Cardiac muscle cell (in vitro differentiated cells and primary cell): ENCODE data around the gene DOCK8. TPM values are rescaled to one million over a fixed set of nuclear protein-coding genes. Genes with fewer than 3 reads are reported as not detected.

Source experiments
- DNase-seq, 2 donors: peaks; one replicate each; pipeline versions ENCODE4 v3.0.0 to v3.0.0-alpha.2; 2010 to 2017; ENCODE audit warnings: low read depth in 1 of 2, low spot score in 1 of 2
- H3K27ac ChIP-seq: fragments of 200-600 bp; sonication (generic); 2 replicates; pipeline ENCODE4 v1.5.1; 2016
- H3K27me3 ChIP-seq: fragments of 200-600 bp; sonication (generic); 2 replicates; pipeline ENCODE4 v1.6.0; 2016; ENCODE audit warnings: control low read depth
- H3K36me3 ChIP-seq: fragments of 200-600 bp; sonication (generic); 2 replicates; pipeline ENCODE4 v1.5.1; 2016; ENCODE audit warnings: control low read depth
- H3K4me1 ChIP-seq: fragments of 200-600 bp; sonication (generic); 2 replicates; pipeline ENCODE4 v1.8.1; 2017; ENCODE audit warnings: low read depth, mild to moderate bottlenecking, mixed run types
- H3K4me3 ChIP-seq: fragments of 200-600 bp; sonication (generic); 2 replicates; pipeline ENCODE4 v1.5.1; 2016; ENCODE audit warnings: mild to moderate bottlenecking
- H3K9me3 ChIP-seq: fragments of 200-600 bp; sonication (generic); 2 replicates; pipeline ENCODE4 v1.5.1; 2017; ENCODE audit warnings: low read depth, mild to moderate bottlenecking, control low read depth
- CTCF ChIP-seq: IDR thresholded peaks from 2 replicates; pipeline ENCODE4 v1.5.1; 2012; ENCODE audit warnings: low read depth, mild to moderate bottlenecking, low read length
- polyA plus RNA-seq: library from polyadenylated mRNA; unstranded; fragments of >200 nt; fragmentation: Nextera tagmentation; extraction: Ambion mirVana; gene quantifications from 2 replicates; pipeline ENCODE4 v1.2.1, GENCODE V29; 2016
- total RNA-seq: library from RNA; depleted of rRNA; stranded (reverse); fragments of >200 nt; gene quantifications from 2 replicates; pipeline ENCODE4 v1.2.3, GENCODE V29; 2016

DOCK8 gene
- total and polyA plus RNA-seq, 2 experiments from 2014 or later, result 2.0 TPM; not detected in 1

GRCh38 chr9:292915-293314 is 78.2 kb downstream of the DOCK8 start:
- peaks cover 7% of the 10 kb centered on the region for H3K27me3 ChIP-seq
- no peaks in the 10 kb centered on the region for H3K9me3 ChIP-seq
- TF ChIP-seq CTCF, result no peak
- no peak overlapping the region for H3K27ac ChIP-seq
- DNase-seq, result no peak
- no peaks in the 10 kb centered on the region for H3K36me3 ChIP-seq
- no peaks in the 10 kb centered on the region for H3K4me1 ChIP-seq
- H3K4me3 ChIP-seq, result no peak overlapping the region

GRCh38 chr9:295576-295975 is 80.9 kb downstream of the DOCK8 start:
- no peaks in the 10 kb centered on the region for H3K4me1 ChIP-seq
- H3K4me3 ChIP-seq, result no peak overlapping the region
- no peak overlapping the region for H3K27ac ChIP-seq
- no peak for TF ChIP-seq CTCF
- DNase-seq, result no peak
- peaks cover under 1% of the 10 kb centered on the region for H3K27me3 ChIP-seq
- no peaks in the 10 kb centered on the region for H3K36me3 ChIP-seq
- no peaks in the 10 kb centered on the region for H3K9me3 ChIP-seq

- no peaks in the 10 kb centered on the region for H3K4me1 ChIP-seq
- H3K36me3 ChIP-seq, result no peaks in the 10 kb centered on the region
- DNase-seq, result no peak
- no peaks in the 10 kb centered on the region for H3K9me3 ChIP-seq
- no peak for TF ChIP-seq CTCF
- H3K27ac ChIP-seq, result no peak overlapping the region
- H3K4me3 ChIP-seq, result no peak overlapping the region
- H3K27me3 ChIP-seq, result no peaks in the 10 kb centered on the region
Observed at GRCh38 chr9:296411-296810, 81.7 kb downstream of the DOCK8 start.

GRCh38 chr9:297104-297972 is 82.7 kb downstream of the DOCK8 start:
- no peak overlapping the region for H3K27ac ChIP-seq
- H3K27me3 ChIP-seq, result no peaks in the 10 kb centered on the region
- H3K4me3 ChIP-seq, result no peak overlapping the region
- no peaks in the 10 kb centered on the region for H3K4me1 ChIP-seq
- H3K9me3 ChIP-seq, result no peaks in the 10 kb centered on the region
- no peak for TF ChIP-seq CTCF
- no peaks in the 10 kb centered on the region for H3K36me3 ChIP-seq
- DNase-seq, result no peak

GRCh38 chr9:303502-303901 is 88.8 kb downstream of the DOCK8 start:
- DNase-seq, result no peak
- no peak for TF ChIP-seq CTCF

More at GRCh38 chr9:303502-303901, 88.8 kb downstream of the DOCK8 start:
- H3K9me3 ChIP-seq, result no peaks in the 10 kb centered on the region
- H3K4me3 ChIP-seq, result no peak overlapping the region
- no peaks in the 10 kb centered on the region for H3K36me3 ChIP-seq
- no peaks in the 10 kb centered on the region for H3K4me1 ChIP-seq
- no peaks in the 10 kb centered on the region for H3K27me3 ChIP-seq
- no peak overlapping the region for H3K27ac ChIP-seq
